ENCODE data around the gene FAM83B. TPM values are rescaled to one million over a fixed set of nuclear protein-coding genes. Genes with fewer than 3 reads are reported as not detected.
A peak's percentile ranks its signal among the peaks of the same experiment; 100 is the strongest.

Gene FAM83B
- total RNA-seq, 4 donors from 2014 or later = 20.2 to 38.5 (median 36.6) TPM

GRCh38 chr6:54892831-54893230 is 46.3 kb downstream of the FAM83B start:
- Histone ChIP-seq H3K27me3 (no peaks in the 10 kb centered on the region), H3K27ac (no peak overlapping the region), H3K4me3 (no peak overlapping the region), H3K36me3 (no peaks in the 10 kb centered on the region), H3K4me1 (peaks cover 0 to 36% (median 18%) of the 10 kb centered on the region in 4 donors), H3K9me3 (no peaks in the 10 kb centered on the region)
- intact Hi-C loops (cut with DNase I; ENCODE audit: low total_unique reads) (no loop called here), in situ Hi-C loops (cut with MboI; ENCODE audit: low pct_ligation_motif_present in 1 of 4, low pct_unique_long_range_greater_than_20kb in 1 of 4, low sequenced_read_pairs in 3 of 4) (no loop called here)
- WGBS, 2 donors (ENCODE audit: low coverage in 1 of 2) = 71 to 100% methylated on average over 1 of the region's 1 CpG
- DNase-seq = no peak
- TF ChIP-seq, protein P1, sequence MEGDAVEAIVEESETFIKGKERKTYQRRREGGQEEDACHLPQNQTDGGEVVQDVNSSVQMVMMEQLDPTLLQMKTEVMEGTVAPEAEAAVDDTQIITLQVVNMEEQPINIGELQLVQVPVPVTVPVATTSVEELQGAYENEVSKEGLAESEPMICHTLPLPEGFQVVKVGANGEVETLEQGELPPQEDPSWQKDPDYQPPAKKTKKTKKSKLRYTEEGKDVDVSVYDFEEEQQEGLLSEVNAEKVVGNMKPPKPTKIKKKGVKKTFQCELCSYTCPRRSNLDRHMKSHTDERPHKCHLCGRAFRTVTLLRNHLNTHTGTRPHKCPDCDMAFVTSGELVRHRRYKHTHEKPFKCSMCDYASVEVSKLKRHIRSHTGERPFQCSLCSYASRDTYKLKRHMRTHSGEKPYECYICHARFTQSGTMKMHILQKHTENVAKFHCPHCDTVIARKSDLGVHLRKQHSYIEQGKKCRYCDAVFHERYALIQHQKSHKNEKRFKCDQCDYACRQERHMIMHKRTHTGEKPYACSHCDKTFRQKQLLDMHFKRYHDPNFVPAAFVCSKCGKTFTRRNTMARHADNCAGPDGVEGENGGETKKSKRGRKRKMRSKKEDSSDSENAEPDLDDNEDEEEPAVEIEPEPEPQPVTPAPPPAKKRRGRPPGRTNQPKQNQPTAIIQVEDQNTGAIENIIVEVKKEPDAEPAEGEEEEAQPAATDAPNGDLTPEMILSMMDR (IDR thresholded peaks at IDR 0.05) = no peak
- TF ChIP-seq POLR2AphosphoS5 (IDR thresholded peaks at IDR 0.05) (no peak), POLR2A (IDR thresholded peaks at IDR 0.05) (no peak), EP300 (IDR thresholded peaks at IDR 0.05; ENCODE audit: low read depth) (no peak)

- in situ Hi-C loops (cut with MboI; ENCODE audit: low pct_ligation_motif_present in 1 of 4, low pct_unique_long_range_greater_than_20kb in 1 of 4, low sequenced_read_pairs in 3 of 4) = no loop called here
- H3K4me1 ChIP-seq = peaks cover 0 to 33% (median 16%) of the 10 kb centered on the region in 4 donors
These were observed 47.2 kb downstream of the FAM83B start for GRCh38 chr6:54893818-54894217.

GRCh38 chr6:54896302-54896701 is 49.7 kb downstream of the FAM83B start:
- Histone ChIP-seq H3K27ac (peak overlapping the region in 2 of 4 donors; percentile 30 to 38), H3K4me1 (peaks cover 0 to 33% (median 16%) of the 10 kb centered on the region in 4 donors), H3K9me3 (no peaks in the 10 kb centered on the region), H3K27me3 (no peaks in the 10 kb centered on the region), H3K36me3 (no peaks in the 10 kb centered on the region), H3K4me3 (no peak overlapping the region)
- intact Hi-C loops (cut with DNase I; ENCODE audit: low total_unique reads) (no loop called here), in situ Hi-C loops (cut with MboI; ENCODE audit: low pct_ligation_motif_present in 1 of 4, low pct_unique_long_range_greater_than_20kb in 1 of 4, low sequenced_read_pairs in 3 of 4) (no loop called here)
- WGBS, 2 donors (ENCODE audit: low coverage in 1 of 2) = 55 to 64% methylated on average over 3 of the region's 3 CpGs
- DNase-seq = no peak
- no peak for TF ChIP-seq POLR2A (IDR thresholded peaks at IDR 0.05)
- no peak for TF ChIP-seq EP300 (IDR thresholded peaks at IDR 0.05; ENCODE audit: low read depth)
- TF ChIP-seq POLR2AphosphoS5 (IDR thresholded peaks at IDR 0.05) = no peak
- TF ChIP-seq, protein P1 (IDR thresholded peaks at IDR 0.05) = no peak

More at GRCh38 chr6:54893818-54894217, 47.2 kb downstream of the FAM83B start:
- no peak for DNase-seq
- WGBS, 2 donors (ENCODE audit: low coverage in 1 of 2) = 19 to 21% methylated on average over 1 of the region's 1 CpG
- intact Hi-C loops (cut with DNase I; ENCODE audit: low total_unique reads) = no loop called here
- no peak overlapping the region for H3K4me3 ChIP-seq
- no peaks in the 10 kb centered on the region for H3K9me3 ChIP-seq
- TF ChIP-seq POLR2A (IDR thresholded peaks at IDR 0.05) = no peak
- no peak for TF ChIP-seq EP300 (IDR thresholded peaks at IDR 0.05; ENCODE audit: low read depth)
- TF ChIP-seq, protein P1 (IDR thresholded peaks at IDR 0.05) = no peak
- TF ChIP-seq POLR2AphosphoS5 (IDR thresholded peaks at IDR 0.05) = no peak
- no peaks in the 10 kb centered on the region for H3K36me3 ChIP-seq
- H3K27me3 ChIP-seq = no peaks in the 10 kb centered on the region
- H3K27ac ChIP-seq = peak overlapping the region in 1 of 4 donors; percentile 5

- WGBS, 2 donors (ENCODE audit: low coverage in 1 of 2) = 63 to 69% methylated on average over 2 of the region's 2 CpGs
- no peaks in the 10 kb centered on the region for H3K9me3 ChIP-seq
- H3K27me3 ChIP-seq = no peaks in the 10 kb centered on the region
- no peak overlapping the region for H3K27ac ChIP-seq
- intact Hi-C loops (cut with DNase I; ENCODE audit: low total_unique reads) (no loop called here), in situ Hi-C loops (cut with MboI; ENCODE audit: low pct_ligation_motif_present in 1 of 4, low pct_unique_long_range_greater_than_20kb in 1 of 4, low sequenced_read_pairs in 3 of 4) (no loop called here)
- H3K4me3 ChIP-seq = no peak overlapping the region
- no peaks in the 10 kb centered on the region for H3K36me3 ChIP-seq
- peaks cover 0 to 33% (median 16%) of the 10 kb centered on the region in 4 donors for H3K4me1 ChIP-seq
- no peak for TF ChIP-seq EP300 (IDR thresholded peaks at IDR 0.05; ENCODE audit: low read depth)
- TF ChIP-seq POLR2AphosphoS5 (IDR thresholded peaks at IDR 0.05) = no peak
- TF ChIP-seq, protein P1 (IDR thresholded peaks at IDR 0.05) = no peak
- no peak for TF ChIP-seq POLR2A (IDR thresholded peaks at IDR 0.05)
- no peak for DNase-seq
These were observed 51.1 kb downstream of the FAM83B start for GRCh38 chr6:54897462-54898189.
